Measurements from ENCODE around the gene RPS15.
"Not testable (repeated sequence)": the region's sequence is repeated elsewhere in the genome, so short reads cannot be mapped to it uniquely, and the experiment has no call there.

Gene RPS15

DNA sequence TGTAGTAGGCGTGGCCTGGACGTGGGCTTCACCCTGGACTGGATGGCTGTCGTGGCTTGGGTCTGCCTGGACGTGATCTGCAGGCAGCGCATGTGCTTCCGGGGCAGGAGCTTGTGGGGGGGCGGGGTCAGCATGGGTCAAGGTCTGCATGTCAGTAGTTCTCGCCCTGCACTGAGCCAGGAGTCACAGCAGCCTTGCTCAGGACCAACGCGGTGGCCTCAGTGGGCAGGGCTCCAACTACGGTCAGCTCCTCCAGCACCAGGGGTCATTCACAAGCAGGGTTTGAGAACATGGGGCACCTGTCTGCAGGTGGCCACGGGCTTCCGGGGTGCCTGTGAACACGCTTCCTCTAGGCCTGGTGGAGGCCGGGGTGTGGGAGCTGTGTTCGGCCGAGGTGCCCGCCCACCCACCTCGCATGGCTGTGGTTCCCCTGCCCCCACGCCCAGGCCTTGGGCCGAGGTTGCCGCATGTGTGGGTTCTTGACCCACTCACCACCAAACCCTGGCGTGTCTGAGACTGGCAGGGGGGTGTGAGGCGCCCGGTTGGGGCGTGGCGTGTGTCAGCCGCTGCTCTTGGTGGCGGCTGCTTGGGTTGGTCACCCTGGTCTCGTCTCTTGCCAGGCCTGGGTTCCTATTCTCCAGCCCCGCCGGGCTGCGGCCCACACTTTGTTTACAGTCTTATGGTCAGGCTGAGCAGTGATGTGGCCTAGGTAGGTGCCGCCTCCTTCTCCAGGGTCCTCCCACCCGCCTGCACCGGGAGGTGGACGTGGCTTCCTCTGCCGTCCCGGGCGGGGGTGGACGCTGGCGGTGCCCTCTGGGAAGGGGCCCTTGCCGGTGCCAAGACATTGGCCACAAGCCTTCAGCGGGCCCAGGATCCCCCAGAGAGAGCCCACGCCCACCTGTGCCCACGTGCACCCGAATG, 4.8 kb upstream of the RPS15 start:
- Histone ChIP-seq H3K9ac (ENCODE audit: insufficient read length) (no peak overlapping the region), H3K4me3 (no peak overlapping the region), H3K36me3 (ENCODE audit: insufficient read depth, low read length) (peaks cover 55% of the 10 kb centered on the region), H3K9me3 (ENCODE audit: low read depth, low read length) (no peaks in the 10 kb centered on the region), H3K27ac (no peak overlapping the region)
- TF ChIP-seq POLR2AphosphoS5 (IDR thresholded peaks at IDR 0.05; ENCODE audit: borderline replicate concordance, low read depth, low read length) (no peak; the same call in 1 of the 2 replicates), EZH2 (IDR thresholded peaks at IDR 0.05) (no peak), FOXP2 (optimal IDR thresholded peaks at IDR 0.05; ENCODE audit: control extremely low read depth, extremely low read length, insufficient read depth) (no peak)
- no peak for DNase-seq (ENCODE audit: low read depth, low spot score)

DNA sequence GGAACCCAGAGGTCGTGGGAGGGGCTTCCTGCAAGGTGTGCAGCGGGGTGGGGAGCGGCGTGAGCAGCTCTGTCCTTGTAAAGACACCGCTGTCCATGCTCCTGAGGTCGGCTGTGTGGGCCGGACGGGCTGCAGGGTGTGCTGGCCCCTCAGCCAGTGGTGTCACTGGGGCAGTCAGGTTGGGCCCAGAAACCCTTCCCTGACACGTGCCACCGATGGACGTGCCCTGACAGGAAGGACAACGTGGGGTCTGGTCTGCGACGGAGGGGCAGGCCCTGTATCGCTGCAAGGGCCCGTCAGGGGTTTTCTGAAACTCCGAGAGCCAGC, 4.2 kb upstream of the RPS15 start:
- H3K9ac ChIP-seq (ENCODE audit: insufficient read length), result no peak overlapping the region
- TF ChIP-seq FOXP2 (optimal IDR thresholded peaks at IDR 0.05; ENCODE audit: control extremely low read depth, extremely low read length, insufficient read depth) (no peak), EZH2 (IDR thresholded peaks at IDR 0.05) (no peak), POLR2AphosphoS5 (IDR thresholded peaks at IDR 0.05; ENCODE audit: borderline replicate concordance, low read depth, low read length) (no peak)
- DNase-seq (ENCODE audit: low read depth, low spot score), result no peak
- no peak overlapping the region for H3K4me3 ChIP-seq
- no peak overlapping the region for H3K27ac ChIP-seq
- peaks cover 51% of the 10 kb centered on the region for H3K36me3 ChIP-seq (ENCODE audit: insufficient read depth, low read length)
- H3K9me3 ChIP-seq (ENCODE audit: low read depth, low read length), result no peaks in the 10 kb centered on the region

DNA sequence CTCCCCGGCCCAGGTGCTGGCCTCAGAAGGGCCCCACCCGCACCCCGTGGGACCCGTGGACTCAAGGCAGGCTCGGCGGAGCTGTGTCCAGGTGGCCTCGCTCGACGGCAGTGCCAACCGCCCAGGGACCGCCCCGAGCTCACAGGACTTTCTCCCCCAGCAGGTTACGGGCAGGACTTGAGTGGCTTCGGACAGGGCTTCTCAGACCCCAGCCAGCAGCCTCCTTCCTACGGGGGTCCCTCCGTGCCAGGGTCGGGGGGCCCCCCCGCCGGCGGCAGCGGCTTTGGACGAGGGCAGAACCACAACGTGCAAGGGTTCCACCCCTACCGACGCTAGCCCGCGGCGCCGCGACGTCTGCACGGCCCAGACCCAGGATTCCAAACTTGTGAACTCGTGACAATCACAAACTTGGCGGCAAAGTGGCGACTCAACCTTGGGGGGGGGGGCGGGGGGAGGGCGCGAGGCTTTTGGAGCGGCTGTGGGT, 3.6 kb upstream of the RPS15 start:
- no peak overlapping the region for H3K9ac ChIP-seq (ENCODE audit: insufficient read length)
- H3K4me3 ChIP-seq, result no peak overlapping the region

DNA sequence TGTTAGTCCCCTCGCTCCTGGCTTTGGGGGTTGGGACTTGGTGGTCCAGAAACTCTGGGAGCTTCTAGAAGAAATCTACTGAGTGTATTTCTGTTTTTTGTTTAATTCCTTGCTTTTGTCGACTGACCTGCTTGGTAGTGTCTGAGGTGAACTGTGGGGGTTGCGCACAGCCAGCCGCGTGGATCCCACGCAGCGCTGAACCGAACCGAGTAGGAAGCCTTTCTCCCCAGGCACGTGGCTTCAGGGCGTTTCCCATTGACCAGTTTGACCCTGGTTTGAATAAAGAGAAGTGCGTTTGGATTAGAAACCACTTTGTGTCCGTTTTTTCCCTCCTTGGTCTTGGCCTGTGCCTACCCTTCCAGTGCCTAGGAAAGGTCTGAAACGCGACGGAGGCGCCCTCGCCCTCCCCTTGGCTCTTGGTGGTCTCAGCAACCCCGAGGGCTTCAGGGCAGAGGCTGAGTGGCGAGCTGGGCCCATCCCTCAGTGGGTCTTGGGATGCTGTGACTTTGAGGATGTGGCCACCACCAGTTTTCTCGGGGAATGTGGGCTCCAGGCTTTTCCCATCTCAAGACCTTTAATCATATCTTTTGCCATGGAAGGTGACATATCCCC, 2.7 kb upstream of the RPS15 start:
- Histone ChIP-seq H3K27ac (peak overlapping the region; percentile 78), H3K9me3 (ENCODE audit: low read depth, low read length) (no peaks in the 10 kb centered on the region), H3K36me3 (ENCODE audit: insufficient read depth, low read length) (peaks cover 54% of the 10 kb centered on the region), H3K4me3 (no peak overlapping the region), H3K9ac (ENCODE audit: insufficient read length) (no peak overlapping the region)
- no peak for DNase-seq (ENCODE audit: low read depth, low spot score)
- TF ChIP-seq EZH2 (IDR thresholded peaks at IDR 0.05) (no peak), POLR2AphosphoS5 (IDR thresholded peaks at IDR 0.05; ENCODE audit: borderline replicate concordance, low read depth, low read length) (no peak), FOXP2 (optimal IDR thresholded peaks at IDR 0.05; ENCODE audit: control extremely low read depth, extremely low read length, insufficient read depth) (no peak)

More for the DNA sequence above, 3.6 kb upstream of the RPS15 start:
- Histone ChIP-seq H3K36me3 (ENCODE audit: insufficient read depth, low read length) (peaks cover 51% of the 10 kb centered on the region), H3K27ac (peak overlapping the region; percentile 78; the same call in 1 of the 2 replicates), H3K9me3 (ENCODE audit: low read depth, low read length) (no peaks in the 10 kb centered on the region)
- TF ChIP-seq FOXP2 (optimal IDR thresholded peaks at IDR 0.05; ENCODE audit: control extremely low read depth, extremely low read length, insufficient read depth), result no peak
- TF ChIP-seq POLR2AphosphoS5 (IDR thresholded peaks at IDR 0.05; ENCODE audit: borderline replicate concordance, low read depth, low read length), result no peak
- TF ChIP-seq EZH2 (IDR thresholded peaks at IDR 0.05), result no peak
- DNase-seq (ENCODE audit: low read depth, low spot score), result no peak

DNA sequence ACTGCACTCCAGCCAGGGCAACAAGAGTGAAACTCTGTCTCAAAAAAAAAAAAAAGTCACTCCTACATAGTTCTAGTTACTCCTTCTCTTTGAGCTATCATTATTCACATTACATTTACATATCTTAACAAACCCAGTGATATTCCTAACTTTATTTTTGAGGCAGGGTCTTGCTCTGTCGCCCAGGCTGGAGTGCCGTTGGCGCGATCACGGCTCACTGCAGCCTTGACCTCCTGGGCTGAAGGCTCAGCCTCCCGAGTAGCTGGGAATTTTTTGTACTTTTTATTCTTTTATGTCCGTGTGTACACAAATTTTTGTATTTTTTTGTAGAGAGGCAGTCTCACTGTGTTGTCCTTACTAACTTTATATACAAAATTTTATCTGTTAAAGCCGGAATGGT, 587 bp upstream of the RPS15 start:
- TF ChIP-seq POLR2AphosphoS5 (IDR thresholded peaks at IDR 0.05; ENCODE audit: borderline replicate concordance, low read depth, low read length) (no peak), EZH2 (IDR thresholded peaks at IDR 0.05) (no peak), FOXP2 (optimal IDR thresholded peaks at IDR 0.05; ENCODE audit: control extremely low read depth, extremely low read length, insufficient read depth) (no peak)
- Histone ChIP-seq H3K27ac (peak overlapping the region; percentile 80), H3K36me3 (ENCODE audit: insufficient read depth, low read length) (peaks cover 59% of the 10 kb centered on the region), H3K9me3 (ENCODE audit: low read depth, low read length) (no peaks in the 10 kb centered on the region), H3K4me3 (peak overlapping the region; percentile 97), H3K9ac (ENCODE audit: insufficient read length) (no peak overlapping the region)
- no peak for DNase-seq (ENCODE audit: low read depth, low spot score)

- no peak for DNase-seq (ENCODE audit: low read depth, low spot score)
- Histone ChIP-seq H3K9me3 (ENCODE audit: low read depth, low read length) (no peaks in the 10 kb centered on the region), H3K9ac (ENCODE audit: insufficient read length) (peak overlapping the region; percentile 100), H3K4me3 (peak overlapping the region; percentile 97), H3K27ac (peak overlapping the region; percentile 96), H3K36me3 (ENCODE audit: insufficient read depth, low read length) (peaks cover 47% of the 10 kb centered on the region)
- TF ChIP-seq EZH2 (IDR thresholded peaks at IDR 0.05) (no peak), POLR2AphosphoS5 (IDR thresholded peaks at IDR 0.05; ENCODE audit: borderline replicate concordance, low read depth, low read length) (no peak), FOXP2 (optimal IDR thresholded peaks at IDR 0.05; ENCODE audit: control extremely low read depth, extremely low read length, insufficient read depth) (no peak)
These were observed 748 bp downstream of the RPS15 start for GRCh38 chr19:1438933-1439354.

DNA sequence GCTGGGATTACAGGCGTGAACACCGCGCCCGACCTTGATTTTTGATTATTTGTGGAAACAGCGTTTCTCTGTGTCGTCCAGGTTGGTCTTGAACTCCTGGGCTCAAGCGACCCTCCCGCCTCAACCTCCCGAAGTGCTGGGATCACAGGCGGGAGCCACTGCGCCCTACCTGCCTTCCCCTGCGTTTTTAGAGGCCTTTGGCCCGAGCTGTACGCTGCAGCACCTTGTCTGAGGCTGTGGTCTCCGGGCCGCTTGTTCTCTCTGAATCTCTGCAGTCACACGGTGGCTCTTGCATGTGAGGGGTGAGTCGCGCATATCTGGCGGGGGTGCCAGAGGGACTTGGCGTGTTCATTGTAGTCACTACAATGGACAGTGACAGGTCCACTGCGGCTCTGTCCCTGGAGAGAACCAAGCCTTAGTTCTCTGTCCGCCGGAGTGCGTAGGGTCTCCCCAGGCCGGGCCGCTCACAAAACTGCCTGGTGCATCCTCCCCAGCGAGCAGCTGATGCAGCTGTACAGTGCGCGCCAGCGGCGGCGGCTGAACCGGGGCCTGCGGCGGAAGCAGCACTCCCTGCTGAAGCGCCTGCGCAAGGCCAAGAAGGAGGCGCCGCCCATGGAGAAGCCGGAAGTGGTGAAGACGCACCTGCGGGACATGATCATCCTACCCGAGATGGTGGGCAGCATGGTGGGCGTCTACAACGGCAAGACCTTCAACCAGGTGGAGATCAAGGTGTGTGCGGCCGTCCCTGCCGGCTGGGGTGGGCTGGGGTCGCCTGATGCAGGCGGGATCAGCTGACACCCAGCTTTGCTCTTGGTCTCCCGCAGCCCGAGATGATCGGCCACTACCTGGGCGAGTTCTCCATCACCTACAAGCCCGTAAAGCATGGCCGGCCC, 1.6 kb downstream of the RPS15 start:
- H3K36me3 ChIP-seq (ENCODE audit: insufficient read depth, low read length), result peaks cover 44% of the 10 kb centered on the region
- peak overlapping the region; percentile 100 for H3K9ac ChIP-seq (ENCODE audit: insufficient read length)
- H3K27ac ChIP-seq, result peak overlapping the region; percentile 96
- peak overlapping the region; percentile 97 for H3K4me3 ChIP-seq
- not testable (repeated sequence) for DNase-seq (ENCODE audit: low read depth, low spot score); H3K9me3 ChIP-seq (ENCODE audit: low read depth, low read length)

GRCh38 chr19:1440418-1440801, 2.2 kb downstream of the RPS15 start:
- Histone ChIP-seq H3K9me3 (ENCODE audit: low read depth, low read length) (no peaks in the 10 kb centered on the region), H3K27ac (no peak overlapping the region), H3K36me3 (ENCODE audit: insufficient read depth, low read length) (peaks cover 41% of the 10 kb centered on the region), H3K4me3 (peak overlapping the region; percentile 97; the same call in 1 of the 2 replicates), H3K9ac (ENCODE audit: insufficient read length) (no peak overlapping the region)
- no peak for DNase-seq (ENCODE audit: low read depth, low spot score)
- TF ChIP-seq FOXP2 (optimal IDR thresholded peaks at IDR 0.05; ENCODE audit: control extremely low read depth, extremely low read length, insufficient read depth) (no peak), EZH2 (IDR thresholded peaks at IDR 0.05) (no peak), POLR2AphosphoS5 (IDR thresholded peaks at IDR 0.05; ENCODE audit: borderline replicate concordance, low read depth, low read length) (no peak)

Measured in SK-N-MC (cell line).